ENCODE measurements around the gene PCDHGB4. TPM values are rescaled to one million over a fixed set of nuclear protein-coding genes. Genes with fewer than 3 reads are reported as not detected.

PCDHGB4 gene
- total and polyA plus RNA-seq, 9 of the 15 experiments (the other 6 are each of a cell fraction or from before 2014, with no cell fraction given), result 0.01 to 0.14 (median 0.03) TPM; not detected in 5

GRCh38 chr5:141420855-141421488 lies 33.5 kb downstream of the PCDHGB4 start, which contains the start of gene PCDHGA11 (continued):
- peak; percentile 73 for TF ChIP-seq ZBTB33 (CRISPR knock-in tag; IDR thresholded peaks at IDR 0.05)
- TF ChIP-seq SRF (CRISPR knock-in tag; IDR thresholded peaks at IDR 0.05), result no peak
- no peak for TF ChIP-seq ARID3A (IDR thresholded peaks at IDR 0.05; ENCODE audit: borderline replicate concordance, low read depth, low read length)
- peak; percentile 42 to 69 for TF ChIP-seq RAD21 (CRISPR knock-in tag; conservative IDR thresholded peaks at IDR 0.05 in 1 of 2, IDR thresholded peaks at IDR 0.05 in 1 of 2)
- TF ChIP-seq SREBF2 (CRISPR knock-in tag; IDR thresholded peaks at IDR 0.05), result no peak
- no peak for TF ChIP-seq IFI16 (CRISPR knock-in tag; IDR thresholded peaks at IDR 0.05)
- no peak for TF ChIP-seq ESRRA (IDR thresholded peaks at IDR 0.05; ENCODE audit: borderline replicate concordance, low read depth)
- TF ChIP-seq SMARCE1 (IDR thresholded peaks at IDR 0.05), result no peak
- no peak for TF ChIP-seq SMARCA5 (IDR thresholded peaks at IDR 0.05)
- no peak for TF ChIP-seq ZNF740 (CRISPR knock-in tag; IDR thresholded peaks at IDR 0.05)
- no peak for TF ChIP-seq ZNF740 (tag; IDR thresholded peaks at IDR 0.05)
- no peak for TF ChIP-seq BCOR (IDR thresholded peaks at IDR 0.05)
- TF ChIP-seq ZNF174 (CRISPR knock-in tag; IDR thresholded peaks at IDR 0.05), result no peak
- TF ChIP-seq CSDE1 (IDR thresholded peaks at IDR 0.05), result no peak
- peak in 1 of 2 experiments; percentile 33; a peak in 1 of 4 replicates for TF ChIP-seq MAZ (CRISPR knock-in tag; conservative IDR thresholded peaks at IDR 0.05 in 1 of 2, IDR thresholded peaks at IDR 0.05 in 1 of 2)
- TF ChIP-seq ZNF224 (CRISPR knock-in tag; IDR thresholded peaks at IDR 0.05), result no peak
- TF ChIP-seq VEZF1 (CRISPR knock-in tag; IDR thresholded peaks at IDR 0.05), result peak; percentile 11; the same call in 1 of the 2 replicates
- no peak for TF ChIP-seq ZNF23 (CRISPR knock-in tag; IDR thresholded peaks at IDR 0.05)
- no peak for TF ChIP-seq SIRT6 (IDR thresholded peaks at IDR 0.05; ENCODE audit: low read depth, low read length)
- TF ChIP-seq HCFC1 (IDR thresholded peaks at IDR 0.05; ENCODE audit: low read depth, low read length), result no peak
- no peak for TF ChIP-seq ZNF77 (CRISPR knock-in tag; IDR thresholded peaks at IDR 0.05)
